Fibroblast of lung (primary cell): ENCODE results near the gene ACADS.

ENCODE experiments used
- EZH2 ChIP-seq: IDR thresholded peaks from 2 replicates; pipeline ENCODE4 v1.5.1; 2012; ENCODE audit warnings: low read length, control low read depth, mild to moderate bottlenecking; ENCODE audit errors: missing control alignments
- TF ChIP-seq, protein P1 (sequence below), 2 donors: IDR thresholded peaks in 1 of 2; conservative IDR thresholded peaks in 1 of 2; 1 replicate in 1 of 2; 2 replicates in 1 of 2; pipeline ENCODE4 v1.5.1; 2011 to 2012; ENCODE audit warnings: low read length in 2 of 2, control low read depth in 1 of 2, inconsistent platforms in 1 of 2, low read depth in 1 of 2, mild to moderate bottlenecking in 1 of 2

DNA sequence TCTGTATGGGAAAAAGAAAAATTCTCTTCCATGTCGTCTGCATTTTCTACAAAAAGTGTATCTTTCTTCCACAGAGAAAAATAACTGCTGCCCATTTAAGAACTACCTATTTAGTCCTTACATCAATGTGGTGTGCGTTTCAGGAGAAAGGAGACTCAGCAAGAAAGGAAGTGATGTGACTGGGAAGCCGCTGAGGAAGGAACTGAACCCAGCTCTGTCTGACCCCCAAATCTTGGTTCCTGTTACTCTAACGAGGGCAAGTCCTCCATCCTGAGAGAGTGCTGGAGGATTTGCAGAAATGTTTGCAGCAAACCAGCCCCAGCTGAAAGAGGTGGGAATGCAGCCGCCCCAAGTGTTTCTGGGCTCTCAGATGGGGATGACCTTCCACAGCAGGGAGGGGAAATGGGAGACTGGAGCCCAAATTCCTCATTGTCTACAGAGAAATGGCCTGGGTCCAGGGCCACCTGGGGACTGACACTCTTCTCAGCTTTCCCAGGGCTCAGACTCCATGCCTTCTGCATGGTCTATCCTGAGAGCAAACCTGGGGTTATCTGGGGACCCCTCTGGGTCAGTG is 45.4 kb upstream of the ACADS start:
- TF ChIP-seq, protein P1, sequence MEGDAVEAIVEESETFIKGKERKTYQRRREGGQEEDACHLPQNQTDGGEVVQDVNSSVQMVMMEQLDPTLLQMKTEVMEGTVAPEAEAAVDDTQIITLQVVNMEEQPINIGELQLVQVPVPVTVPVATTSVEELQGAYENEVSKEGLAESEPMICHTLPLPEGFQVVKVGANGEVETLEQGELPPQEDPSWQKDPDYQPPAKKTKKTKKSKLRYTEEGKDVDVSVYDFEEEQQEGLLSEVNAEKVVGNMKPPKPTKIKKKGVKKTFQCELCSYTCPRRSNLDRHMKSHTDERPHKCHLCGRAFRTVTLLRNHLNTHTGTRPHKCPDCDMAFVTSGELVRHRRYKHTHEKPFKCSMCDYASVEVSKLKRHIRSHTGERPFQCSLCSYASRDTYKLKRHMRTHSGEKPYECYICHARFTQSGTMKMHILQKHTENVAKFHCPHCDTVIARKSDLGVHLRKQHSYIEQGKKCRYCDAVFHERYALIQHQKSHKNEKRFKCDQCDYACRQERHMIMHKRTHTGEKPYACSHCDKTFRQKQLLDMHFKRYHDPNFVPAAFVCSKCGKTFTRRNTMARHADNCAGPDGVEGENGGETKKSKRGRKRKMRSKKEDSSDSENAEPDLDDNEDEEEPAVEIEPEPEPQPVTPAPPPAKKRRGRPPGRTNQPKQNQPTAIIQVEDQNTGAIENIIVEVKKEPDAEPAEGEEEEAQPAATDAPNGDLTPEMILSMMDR (conservative IDR thresholded peaks at IDR 0.05 in 1 of 2, IDR thresholded peaks at IDR 0.05 in 1 of 2; ENCODE audit: low read depth in 1 of 2, low read length in 2 of 2) = no peak
- no peak for TF ChIP-seq EZH2
